Activated T-cell treated with anti-CD3 and anti-CD28 coated beads for 4 hours (primary cell): ENCODE measurements around the gene SYNE2.
"Not testable (repeated sequence)": the region's sequence is repeated elsewhere in the genome, so short reads cannot be mapped to it uniquely, and the experiment has no call there.

ENCODE experiments used
- DNase-seq: peaks from one replicate; pipeline ENCODE4 v3.0.0-alpha.2; 2020

The SYNE2 gene

GRCh38 chr14:64201921-64202545, 349.2 kb downstream of the SYNE2 start:
- DNase-seq: no peak

GRCh38 chr14:64202716-64203115, 349.9 kb downstream of the SYNE2 start:
- no peak for DNase-seq

GRCh38 chr14:64203366-64204006, 350.7 kb downstream of the SYNE2 start:
- DNase-seq: no peak

- no peak for DNase-seq
These were observed 355.5 kb downstream of the SYNE2 start for GRCh38 chr14:64208261-64208660.

- no peak for DNase-seq
These were observed 356.2 kb downstream of the SYNE2 start for GRCh38 chr14:64208981-64209380.

GRCh38 chr14:64209444-64210131, 356.8 kb downstream of the SYNE2 start:
- DNase-seq: no peak

GRCh38 chr14:64210216-64210615, 357.4 kb downstream of the SYNE2 start:
- no peak for DNase-seq

GRCh38 chr14:64210912-64211311, 358.1 kb downstream of the SYNE2 start:
- not testable (repeated sequence) for DNase-seq

- DNase-seq: no peak
These were observed 359.9 kb downstream of the SYNE2 start for GRCh38 chr14:64212666-64213065.

- DNase-seq: no peak
These were observed 360.3 kb downstream of the SYNE2 start for GRCh38 chr14:64213086-64213485.

- DNase-seq: no peak
These were observed 361.2 kb downstream of the SYNE2 start for GRCh38 chr14:64213853-64214570.

- DNase-seq: no peak
These were observed 362.5 kb downstream of the SYNE2 start for GRCh38 chr14:64215274-64215673.

GRCh38 chr14:64215978-64216377, 363.2 kb downstream of the SYNE2 start:
- no peak for DNase-seq

GRCh38 chr14:64217308-64217707, 364.5 kb downstream of the SYNE2 start:
- no peak for DNase-seq

- DNase-seq: no peak
These were observed 365.0 kb downstream of the SYNE2 start for GRCh38 chr14:64217834-64218233.

GRCh38 chr14:64218344-64219240, 365.8 kb downstream of the SYNE2 start:
- no peak for DNase-seq

GRCh38 chr14:64220056-64220455, 367.3 kb downstream of the SYNE2 start:
- DNase-seq: no peak

- no peak for DNase-seq
These were observed 367.7 kb downstream of the SYNE2 start for GRCh38 chr14:64220466-64220865.

- no peak for DNase-seq
These were observed 368.7 kb downstream of the SYNE2 start for GRCh38 chr14:64221391-64222003.

- DNase-seq: no peak
These were observed 372.4 kb downstream of the SYNE2 start for GRCh38 chr14:64225151-64225757.

GRCh38 chr14:64227856-64228255, 375.1 kb downstream of the SYNE2 start:
- DNase-seq: no peak

GRCh38 chr14:64229489-64229888, 376.7 kb downstream of the SYNE2 start:
- DNase-seq: no peak
